Osteocyte (in vitro differentiated cells): ENCODE measurements around the gene CNTNAP2. TPM values are rescaled to one million over a fixed set of nuclear protein-coding genes. Genes with fewer than 3 reads are reported as not detected.

Experiments
- DNase-seq: peaks from one replicate; pipeline ENCODE4 v3.0.0; 2021; ENCODE audit warnings: mixed read lengths; ENCODE audit not compliant: unreplicated experiment; ENCODE audit errors: extremely low spot score
- H3K27ac Mint-ChIP-seq: one replicate; pipeline ENCODE4 v1.8.0; 2021; ENCODE audit warnings: mild to moderate bottlenecking, mixed read lengths; ENCODE audit not compliant: unreplicated experiment
- H3K27me3 Mint-ChIP-seq: one replicate; pipeline ENCODE4 v1.8.0; 2021; ENCODE audit warnings: mixed read lengths; ENCODE audit not compliant: unreplicated experiment
- H3K36me3 Mint-ChIP-seq: one replicate; pipeline ENCODE4 v1.8.0; 2021; ENCODE audit warnings: mixed read lengths; ENCODE audit not compliant: unreplicated experiment
- H3K4me1 Mint-ChIP-seq: one replicate; pipeline ENCODE4 v1.8.0; 2021; ENCODE audit warnings: mixed read lengths; ENCODE audit not compliant: unreplicated experiment
- H3K4me3 Mint-ChIP-seq: one replicate; pipeline ENCODE4 v1.8.0; 2021; ENCODE audit warnings: mild to moderate bottlenecking, moderate library complexity, mixed read lengths; ENCODE audit not compliant: unreplicated experiment
- H3K9me3 Mint-ChIP-seq: one replicate; pipeline ENCODE4 v1.8.0; 2021; ENCODE audit warnings: mixed read lengths; ENCODE audit not compliant: unreplicated experiment
- CTCF ChIP-seq: fragments of 200-600 bp; sonication (generic); IDR thresholded peaks from 2 replicates; pipeline ENCODE4 v1.5.0; 2021; ENCODE audit warnings: antibody characterized with exemption, mild to moderate bottlenecking, moderate library complexity
- total RNA-seq: library from RNA; stranded (reverse); gene quantifications from 2 replicates; pipeline ENCODE4 v1.2.1, GENCODE V29; 2021

CNTNAP2 gene
- total RNA-seq, 1 donor from 2014 or later = 1.4 TPM

- no peak overlapping the region for H3K4me3 Mint-ChIP-seq
- peaks cover 25% of the 10 kb centered on the region for H3K9me3 Mint-ChIP-seq
- H3K27me3 Mint-ChIP-seq = no peaks in the 10 kb centered on the region
- peaks cover 28% of the 10 kb centered on the region for H3K4me1 Mint-ChIP-seq
- peak overlapping the region; percentile 25 for H3K27ac Mint-ChIP-seq
- no peak for DNase-seq
- no peaks in the 10 kb centered on the region for H3K36me3 Mint-ChIP-seq
- no peak for TF ChIP-seq CTCF
Measured at GRCh38 chr7:147539685-147540084, 1423.1 kb downstream of the CNTNAP2 start.

GRCh38 chr7:147540743-147541142, 1424.1 kb downstream of the CNTNAP2 start:
- no peak for DNase-seq
- Mint-ChIP-seq H3K9me3 (peaks cover 25% of the 10 kb centered on the region), H3K4me3 (no peak overlapping the region), H3K36me3 (no peaks in the 10 kb centered on the region), H3K27me3 (no peaks in the 10 kb centered on the region), H3K27ac (no peak overlapping the region), H3K4me1 (peaks cover 24% of the 10 kb centered on the region)
- TF ChIP-seq CTCF = no peak

DNA sequence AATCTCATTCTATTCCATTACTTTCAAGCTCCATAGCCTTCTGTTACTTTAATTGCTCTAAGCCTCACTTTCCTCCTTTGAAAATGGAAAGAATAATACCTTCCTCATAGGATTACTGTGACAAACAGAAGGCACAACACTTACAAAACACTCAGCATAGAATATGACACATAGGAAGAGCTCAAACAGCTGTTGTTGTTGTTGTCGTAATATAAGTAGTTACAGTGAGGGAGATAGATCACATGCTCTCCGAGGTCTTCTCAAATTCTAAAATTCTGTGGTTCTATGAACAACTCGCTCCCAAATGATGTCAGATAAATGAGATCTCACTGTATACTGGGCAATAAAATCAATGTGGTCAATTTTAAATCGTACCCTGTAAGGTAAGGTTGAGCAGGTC, 1424.7 kb downstream of the CNTNAP2 start:
- H3K9me3 Mint-ChIP-seq = peaks cover 25% of the 10 kb centered on the region
- DNase-seq = no peak
- no peaks in the 10 kb centered on the region for H3K36me3 Mint-ChIP-seq
- peaks cover 20% of the 10 kb centered on the region for H3K4me1 Mint-ChIP-seq
- no peak overlapping the region for H3K27ac Mint-ChIP-seq
- TF ChIP-seq CTCF = no peak
- H3K4me3 Mint-ChIP-seq = no peak overlapping the region
- no peaks in the 10 kb centered on the region for H3K27me3 Mint-ChIP-seq

- Mint-ChIP-seq H3K4me3 (no peak overlapping the region), H3K36me3 (no peaks in the 10 kb centered on the region), H3K27me3 (no peaks in the 10 kb centered on the region), H3K27ac (no peak overlapping the region), H3K4me1 (no peaks in the 10 kb centered on the region), H3K9me3 (peaks cover 11% of the 10 kb centered on the region)
- no peak for DNase-seq
- peak; percentile 51 for TF ChIP-seq CTCF
Measured at GRCh38 chr7:147547252-147547897, 1430.8 kb downstream of the CNTNAP2 start.

GRCh38 chr7:147556317-147556716, 1439.7 kb downstream of the CNTNAP2 start:
- no peaks in the 10 kb centered on the region for H3K36me3 Mint-ChIP-seq
- H3K4me3 Mint-ChIP-seq = no peak overlapping the region
- no peaks in the 10 kb centered on the region for H3K4me1 Mint-ChIP-seq
- H3K27ac Mint-ChIP-seq = no peak overlapping the region
- DNase-seq = no peak
- TF ChIP-seq CTCF = no peak
- H3K27me3 Mint-ChIP-seq = no peaks in the 10 kb centered on the region
- H3K9me3 Mint-ChIP-seq = no peaks in the 10 kb centered on the region
